Cardiac muscle cell (in vitro differentiated cells and primary cell): ENCODE data around the gene ARL6IP4. TPM values are rescaled to one million over a fixed set of nuclear protein-coding genes. Genes with fewer than 3 reads are reported as not detected.

Experiments used
- DNase-seq, 2 donors: peaks; one replicate each; pipeline versions ENCODE4 v3.0.0 to v3.0.0-alpha.2; 2010 to 2017; ENCODE audit warnings: low read depth in 1 of 2, low spot score in 1 of 2
- H3K27ac ChIP-seq: fragments of 200-600 bp; sonication (generic); 2 replicates; pipeline ENCODE4 v1.5.1; 2016
- H3K27me3 ChIP-seq: fragments of 200-600 bp; sonication (generic); 2 replicates; pipeline ENCODE4 v1.6.0; 2016; ENCODE audit warnings: control low read depth
- H3K36me3 ChIP-seq: fragments of 200-600 bp; sonication (generic); 2 replicates; pipeline ENCODE4 v1.5.1; 2016; ENCODE audit warnings: control low read depth
- H3K4me1 ChIP-seq: fragments of 200-600 bp; sonication (generic); 2 replicates; pipeline ENCODE4 v1.8.1; 2017; ENCODE audit warnings: low read depth, mild to moderate bottlenecking, mixed run types
- H3K4me3 ChIP-seq: fragments of 200-600 bp; sonication (generic); 2 replicates; pipeline ENCODE4 v1.5.1; 2016; ENCODE audit warnings: mild to moderate bottlenecking
- H3K9me3 ChIP-seq: fragments of 200-600 bp; sonication (generic); 2 replicates; pipeline ENCODE4 v1.5.1; 2017; ENCODE audit warnings: low read depth, mild to moderate bottlenecking, control low read depth
- CTCF ChIP-seq: IDR thresholded peaks from 2 replicates; pipeline ENCODE4 v1.5.1; 2012; ENCODE audit warnings: low read depth, mild to moderate bottlenecking, low read length
- polyA plus RNA-seq: library from polyadenylated mRNA; unstranded; fragments of >200 nt; fragmentation: Nextera tagmentation; extraction: Ambion mirVana; gene quantifications from 2 replicates; pipeline ENCODE4 v1.2.1, GENCODE V29; 2016
- total RNA-seq: library from RNA; depleted of rRNA; stranded (reverse); fragments of >200 nt; gene quantifications from 2 replicates; pipeline ENCODE4 v1.2.3, GENCODE V29; 2016

ARL6IP4 gene
- total and polyA plus RNA-seq, 2 experiments from 2014 or later, result 253 to 323 TPM

- Histone ChIP-seq H3K9me3 (no peaks in the 10 kb centered on the region), H3K4me3 (peak overlapping the region; percentile 62), H3K4me1 (peaks cover 3% of the 10 kb centered on the region), H3K36me3 (no peaks in the 10 kb centered on the region), H3K27me3 (no peaks in the 10 kb centered on the region), H3K27ac (peak overlapping the region; percentile 91)
- no peak for TF ChIP-seq CTCF
- peak; percentile 98 to 99 for DNase-seq
Measured at GRCh38 chr12:122974274-122974891, 6.1 kb upstream of the ARL6IP4 start.

GRCh38 chr12:122974892-122975789 lies 5.3 kb upstream of the ARL6IP4 start, which contains the start of gene OGFOD2:
OGFOD2 (plus strand) TSS chr12:122975244; CDS start chr12:122975252, 8 bp downstream.
- Histone ChIP-seq H3K4me1 (peaks cover 8% of the 10 kb centered on the region), H3K27ac (peak within 1 kb of the TSS; percentile 91), H3K36me3 (no peaks in the 10 kb centered on the region), H3K27me3 (no peaks in the 10 kb centered on the region), H3K9me3 (no peaks in the 10 kb centered on the region), H3K4me3 (peak within 1 kb of the TSS; percentile 62)
- DNase-seq, result peak; percentile 93 to 95
- TF ChIP-seq CTCF, result no peak

- no peaks in the 10 kb centered on the region for H3K36me3 ChIP-seq
- H3K4me3 ChIP-seq, result peak overlapping the region; percentile 62
- peaks cover 8% of the 10 kb centered on the region for H3K4me1 ChIP-seq
- peak in 1 of 2 donors; percentile 40 for DNase-seq
- no peaks in the 10 kb centered on the region for H3K27me3 ChIP-seq
- H3K9me3 ChIP-seq, result no peaks in the 10 kb centered on the region
- H3K27ac ChIP-seq, result peak overlapping the region; percentile 91
- no peak for TF ChIP-seq CTCF
Measured at GRCh38 chr12:122975790-122976647, 4.5 kb upstream of the ARL6IP4 start.

GRCh38 chr12:122976648-122976975 lies 3.9 kb upstream of the ARL6IP4 start:
- no peak overlapping the region for H3K4me3 ChIP-seq
- peaks cover 10% of the 10 kb centered on the region for H3K4me1 ChIP-seq
- DNase-seq, result no peak
- no peaks in the 10 kb centered on the region for H3K36me3 ChIP-seq
- H3K9me3 ChIP-seq, result no peaks in the 10 kb centered on the region
- peak overlapping the region; percentile 91 for H3K27ac ChIP-seq
- no peaks in the 10 kb centered on the region for H3K27me3 ChIP-seq
- no peak for TF ChIP-seq CTCF

DNA sequence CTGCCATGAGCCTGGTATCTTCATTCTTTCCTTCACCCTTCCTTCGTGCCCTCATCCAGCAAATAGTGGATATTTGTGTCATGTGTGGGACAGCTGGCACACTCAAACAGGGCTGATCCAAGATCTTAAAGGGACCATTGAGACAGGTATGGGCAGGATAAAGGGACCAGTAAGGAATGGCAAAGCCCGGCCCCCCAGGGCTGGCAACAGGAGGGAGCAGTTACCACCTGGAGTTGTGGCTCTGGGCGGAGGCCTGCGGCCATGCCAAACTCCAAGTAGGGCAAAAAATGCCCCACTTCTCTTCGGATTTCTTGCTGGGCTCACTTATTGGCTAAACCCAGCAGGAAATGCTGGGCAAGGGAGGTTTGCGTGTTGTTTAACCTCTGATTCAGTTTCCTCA lies 3.3 kb upstream of the ARL6IP4 start:
- peaks cover 16% of the 10 kb centered on the region for H3K4me1 ChIP-seq
- TF ChIP-seq CTCF, result no peak

More for the DNA sequence above, 3.3 kb upstream of the ARL6IP4 start:
- Histone ChIP-seq H3K27ac (no peak overlapping the region), H3K4me3 (no peak overlapping the region), H3K9me3 (no peaks in the 10 kb centered on the region), H3K27me3 (no peaks in the 10 kb centered on the region), H3K36me3 (no peaks in the 10 kb centered on the region)
- DNase-seq, result no peak
